Endothelial cell of umbilical vein (primary cell): ENCODE results near the gene INTS1. TPM values are rescaled to one million over a fixed set of nuclear protein-coding genes. Genes with fewer than 3 reads are reported as not detected.

Experiments used
- BruUV-seq: library from RNA; stranded (reverse); fragments of 400-500 nt; replicated peaks from 2 replicates; lab custom pipeline; 2021; lab: Mats Ljungman, UMichigan
- CTCF ChIA-PET: fragments of 300-600, 350-600 bp; sonication (Branson Sonifier 250); formaldehyde crosslinking; loops from one replicate; lab custom pipeline; 2021; ENCODE audit warnings: antibody characterized with exemption, inconsistent platforms; lab: Charles Lee
- POLR2A ChIA-PET: fragments of 300-600, 350-600 bp; sonication (Branson Sonifier 250); formaldehyde crosslinking; loops from one replicate; lab custom pipeline; 2021; ENCODE audit warnings: antibody characterized with exemption, inconsistent platforms; lab: Charles Lee
- DNase-seq: peaks from one replicate; pipeline ENCODE4 v3.0.0-alpha.2; 2011; ENCODE audit warnings: low read depth, low spot score
- FAIRE-seq: peaks from 2 replicates; lab custom pipeline; 2011; peaks lifted over from hg19 to GRCh38; lab: Jason Lieb, UNC
- H2AFZ ChIP-seq: 2 replicates; pipeline ENCODE4 v1.6.0; 2012; ENCODE audit warnings: low read depth, low read length, control low read depth, inconsistent platforms
- H3K27ac ChIP-seq: 2 replicates; pipeline ENCODE4 v1.5.1; 2011; ENCODE audit warnings: low read depth, mild to moderate bottlenecking, control low read depth, low read length, moderate library complexity; ENCODE audit not compliant: insufficient read depth
- H3K27me3 ChIP-seq, 2 experiments: 2 replicates each; pipeline versions ENCODE4 v1.6.0 to v1.6.1; 2011; ENCODE audit warnings: low read length in 2 of 2, mixed read lengths in 1 of 2; ENCODE audit not compliant: control insufficient read depth in 2 of 2, insufficient read depth in 2 of 2
- H3K36me3 ChIP-seq, 2 experiments: 2 replicates in 1 of 2; 3 replicates in 1 of 2; pipeline ENCODE4 v1.5.1; 2011; ENCODE audit warnings: low read length in 2 of 2, mild to moderate bottlenecking in 1 of 2, moderate library complexity in 1 of 2; ENCODE audit not compliant: control insufficient read depth in 2 of 2, insufficient read depth in 2 of 2; ENCODE audit errors: extremely low read depth in 1 of 2
- H3K4me1 ChIP-seq: 3 replicates; pipeline ENCODE4 v1.5.1; 2011; ENCODE audit warnings: mild to moderate bottlenecking, low read length; ENCODE audit not compliant: control insufficient read depth, insufficient read depth; ENCODE audit errors: extremely low read depth
- H3K4me2 ChIP-seq: 2 replicates; pipeline ENCODE4 v1.6.1; 2011; ENCODE audit warnings: low read length, control low read depth, mixed read lengths; ENCODE audit not compliant: insufficient read depth
- H3K4me3 ChIP-seq, 3 experiments: fragments of 200-600 bp in 1 of 3; sonication (generic), shearing (Covaris generic) in 1 of 3; replicated peaks in 1 of 3; 2 replicates each; pipeline ENCODE4 v1.5.1; 2011 to 2016; ENCODE audit warnings: control low read depth in 3 of 3, low read length in 3 of 3, mild to moderate bottlenecking in 2 of 3, inconsistent platforms in 1 of 3, low read depth in 1 of 3, moderate library complexity in 1 of 3; ENCODE audit not compliant: insufficient read depth in 1 of 3
- H3K79me2 ChIP-seq: 2 replicates; pipeline ENCODE4 v1.6.0; 2012; ENCODE audit warnings: low read length, inconsistent platforms; ENCODE audit not compliant: control insufficient read depth, insufficient read depth
- H3K9ac ChIP-seq: replicated peaks from 2 replicates; pipeline ENCODE3; 2011; ENCODE audit warnings: low read length, control low read depth; ENCODE audit not compliant: insufficient read depth; ENCODE audit errors: extremely low read depth
- H3K9me1 ChIP-seq: replicated peaks from 3 replicates; pipeline ENCODE4 v1.6.0; 2011; ENCODE audit warnings: mild to moderate bottlenecking, low read length; ENCODE audit not compliant: control insufficient read depth, insufficient read depth; ENCODE audit errors: extremely low read depth
- H3K9me3 ChIP-seq: replicated peaks from 2 replicates; pipeline ENCODE4 v1.5.1; 2012; ENCODE audit warnings: low read length, inconsistent platforms; ENCODE audit not compliant: control insufficient read depth, insufficient read depth
- H4K20me1 ChIP-seq: replicated peaks from 2 replicates; pipeline ENCODE3; 2011; ENCODE audit warnings: mild to moderate bottlenecking, low read length; ENCODE audit not compliant: control insufficient read depth, insufficient read depth; ENCODE audit errors: extremely low read depth
- EZH2 ChIP-seq: IDR thresholded peaks from 2 replicates; pipeline ENCODE4 v1.6.1; 2012; ENCODE audit warnings: borderline replicate concordance, low read depth, mild to moderate bottlenecking, moderate library complexity, low read length, inconsistent platforms; ENCODE audit not compliant: severe bottlenecking
- FOS ChIP-seq: IDR thresholded peaks from 2 replicates; pipeline ENCODE4 v1.6.1; 2011; ENCODE audit warnings: mild to moderate bottlenecking, low read length, moderate library complexity, borderline replicate concordance; ENCODE audit not compliant: insufficient read depth
- GATA2 ChIP-seq: IDR thresholded peaks from 2 replicates; pipeline ENCODE4 v1.7.0; 2011; ENCODE audit warnings: low read depth, mild to moderate bottlenecking, moderate library complexity, mixed read lengths, low read length; ENCODE audit not compliant: insufficient read length, insufficient read depth
- JUN ChIP-seq: IDR thresholded peaks from 2 replicates; pipeline ENCODE4 v1.6.1; 2011; ENCODE audit warnings: borderline replicate concordance, low read depth; ENCODE audit not compliant: insufficient read length, insufficient read depth
- MYC ChIP-seq: IDR thresholded peaks from one replicate; pipeline ENCODE4 v1.6.1; 2011; ENCODE audit warnings: mild to moderate bottlenecking, low read depth, low read length
- POLR2A ChIP-seq: IDR thresholded peaks from 2 replicates; pipeline ENCODE4 v1.6.1; 2012; ENCODE audit warnings: low read depth, mild to moderate bottlenecking, control low read depth, low read length
- POLR2AphosphoS5 ChIP-seq: IDR thresholded peaks from 2 replicates; pipeline ENCODE4 v1.6.1; 2012; ENCODE audit warnings: low read depth, mild to moderate bottlenecking, control low read depth, low read length, moderate library complexity; ENCODE audit not compliant: insufficient read depth
- dilution Hi-C: fragments of 300-500 bp; cut with MboI; formaldehyde crosslinking; loops from one replicate; pipeline ENCODE4 v1.15.0; 2019; ENCODE audit warnings: low sequenced_read_pairs; ENCODE audit not compliant: extremely low pct_ligation_motif_present
- intact Hi-C: fragments of 100-400 bp; cut with micrococcal nuclease; formaldehyde crosslinking; loops from one replicate; pipeline ENCODE4 v1.10.0; 2022
- polyA plus RNA-seq, 4 experiments: library from polyadenylated mRNA; depleted of rRNA in 3 of 4; stranded (reverse) in 3 of 4; unstranded in 1 of 4; fragments of >200 nt; gene quantifications; 2 replicates each; pipeline versions ENCODE4 v1.2.1 to v1.2.3, GENCODE V29; 2011 to 2012; ENCODE audit warnings: missing spikeins in 1 of 4
- total RNA-seq: library from RNA; stranded (reverse); gene quantifications from 2 replicates; pipeline ENCODE4 v1.2.3, GENCODE V29; 2021
- TF ChIP-seq, protein P1 (sequence below), 2 donors: IDR thresholded peaks; 1 replicate in 1 of 2; 2 replicates in 1 of 2; pipeline ENCODE4 v1.5.1; 2011; ENCODE audit warnings: low read length in 2 of 2, mild to moderate bottlenecking in 2 of 2, moderate library complexity in 2 of 2, control low read depth in 1 of 2, inconsistent platforms in 1 of 2, low read depth in 1 of 2; ENCODE audit not compliant: insufficient read depth in 1 of 2; ENCODE audit errors: extremely low read depth in 1 of 2
- TF ChIP-seq, protein P2 (sequence below): IDR thresholded peaks from 2 replicates; pipeline ENCODE4 v1.6.1; 2011; ENCODE audit not compliant: insufficient read depth, insufficient read length

The INTS1 gene
- total and polyA plus RNA-seq, 2 donors (not counting 3 experiments of a cell fraction or from before 2014, with no cell fraction given) = 57.8 to 116 TPM

- Histone ChIP-seq H3K9me3 (no peaks in the 10 kb centered on the region), H3K9ac (no peak overlapping the region), H3K36me3 (peaks cover 7 to 51% of the 10 kb centered on the region in 2 experiments), H3K4me3 (no peak overlapping the region), H3K4me1 (no peaks in the 10 kb centered on the region), H2AFZ (no peak overlapping the region), H3K79me2 (no peaks in the 10 kb centered on the region), H3K27me3 (no peaks in the 10 kb centered on the region), H4K20me1 (no peaks in the 10 kb centered on the region), H3K27ac (no peak overlapping the region), H3K9me1 (no peaks in the 10 kb centered on the region), H3K4me2 (no peak overlapping the region)
- DNase-seq (no peak), FAIRE-seq (no peak)
- intact Hi-C loops (no loop called here), dilution Hi-C loops (no loop called here)
- no TSS peak for BruUV-seq
- TF ChIP-seq JUN (no peak), MYC (no peak), FOS (no peak), EZH2 (no peak), GATA2 (no peak), POLR2A (no peak), POLR2AphosphoS5 (no peak)
- TF ChIP-seq, protein P1, sequence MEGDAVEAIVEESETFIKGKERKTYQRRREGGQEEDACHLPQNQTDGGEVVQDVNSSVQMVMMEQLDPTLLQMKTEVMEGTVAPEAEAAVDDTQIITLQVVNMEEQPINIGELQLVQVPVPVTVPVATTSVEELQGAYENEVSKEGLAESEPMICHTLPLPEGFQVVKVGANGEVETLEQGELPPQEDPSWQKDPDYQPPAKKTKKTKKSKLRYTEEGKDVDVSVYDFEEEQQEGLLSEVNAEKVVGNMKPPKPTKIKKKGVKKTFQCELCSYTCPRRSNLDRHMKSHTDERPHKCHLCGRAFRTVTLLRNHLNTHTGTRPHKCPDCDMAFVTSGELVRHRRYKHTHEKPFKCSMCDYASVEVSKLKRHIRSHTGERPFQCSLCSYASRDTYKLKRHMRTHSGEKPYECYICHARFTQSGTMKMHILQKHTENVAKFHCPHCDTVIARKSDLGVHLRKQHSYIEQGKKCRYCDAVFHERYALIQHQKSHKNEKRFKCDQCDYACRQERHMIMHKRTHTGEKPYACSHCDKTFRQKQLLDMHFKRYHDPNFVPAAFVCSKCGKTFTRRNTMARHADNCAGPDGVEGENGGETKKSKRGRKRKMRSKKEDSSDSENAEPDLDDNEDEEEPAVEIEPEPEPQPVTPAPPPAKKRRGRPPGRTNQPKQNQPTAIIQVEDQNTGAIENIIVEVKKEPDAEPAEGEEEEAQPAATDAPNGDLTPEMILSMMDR (IDR thresholded peaks at IDR 0.05; ENCODE audit: extremely low read depth in 1 of 2, insufficient read depth in 1 of 2, low read depth in 1 of 2, low read length in 2 of 2) = no peak
- TF ChIP-seq, protein P2, sequence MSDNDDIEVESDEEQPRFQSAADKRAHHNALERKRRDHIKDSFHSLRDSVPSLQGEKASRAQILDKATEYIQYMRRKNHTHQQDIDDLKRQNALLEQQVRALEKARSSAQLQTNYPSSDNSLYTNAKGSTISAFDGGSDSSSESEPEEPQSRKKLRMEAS = no peak
- ChIA-PET CTCF (no interaction called here), POLR2A (no interaction called here)
These were observed 14.9 kb downstream of the INTS1 start for GRCh38 chr7:1489336-1489735.
